Measurements from ENCODE around the gene USP6NL.
A peak's percentile ranks its signal among the peaks of the same experiment; 100 is the strongest.

USP6NL gene

DNA sequence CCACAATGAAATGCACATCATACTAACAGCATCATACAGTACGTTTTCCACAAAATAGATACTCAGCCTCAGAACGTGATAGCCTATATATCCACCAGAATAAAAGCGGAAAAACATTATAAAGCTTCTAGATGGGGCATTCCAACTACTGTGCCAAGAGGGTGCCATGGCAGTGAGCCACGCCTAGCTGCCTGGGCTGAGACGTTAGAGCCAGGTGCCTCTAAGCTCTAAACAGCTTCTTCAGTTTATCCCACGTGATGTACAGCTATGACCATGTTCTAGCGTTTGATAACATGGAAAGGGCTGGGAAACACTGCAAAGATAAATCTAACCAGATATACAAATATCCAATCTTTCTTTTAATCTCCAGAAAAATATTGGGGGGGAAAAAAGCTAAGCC, 17.8 kb downstream of the USP6NL start:
- DNase-seq (ENCODE audit: low spot score): no peak

DNA sequence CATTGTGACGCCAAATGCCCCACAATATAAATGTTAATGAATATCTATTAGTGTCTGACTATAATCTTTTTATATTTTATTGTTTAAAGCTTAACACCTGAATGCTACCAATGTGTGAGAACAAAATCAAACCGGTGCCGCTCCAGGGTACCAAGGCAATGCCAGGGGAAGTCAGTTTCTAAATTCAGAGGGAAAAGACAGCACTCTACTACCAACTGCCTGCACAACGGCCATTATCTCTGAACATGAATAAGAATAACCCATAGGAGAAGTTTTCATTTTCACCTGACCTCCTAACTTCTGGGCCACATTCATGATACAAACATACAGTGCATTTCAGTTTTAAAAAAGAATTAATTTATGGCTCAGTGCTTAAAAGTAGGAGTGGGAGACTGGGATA, 21.7 kb downstream of the USP6NL start:
- DNase-seq (ENCODE audit: low spot score): no peak

DNA sequence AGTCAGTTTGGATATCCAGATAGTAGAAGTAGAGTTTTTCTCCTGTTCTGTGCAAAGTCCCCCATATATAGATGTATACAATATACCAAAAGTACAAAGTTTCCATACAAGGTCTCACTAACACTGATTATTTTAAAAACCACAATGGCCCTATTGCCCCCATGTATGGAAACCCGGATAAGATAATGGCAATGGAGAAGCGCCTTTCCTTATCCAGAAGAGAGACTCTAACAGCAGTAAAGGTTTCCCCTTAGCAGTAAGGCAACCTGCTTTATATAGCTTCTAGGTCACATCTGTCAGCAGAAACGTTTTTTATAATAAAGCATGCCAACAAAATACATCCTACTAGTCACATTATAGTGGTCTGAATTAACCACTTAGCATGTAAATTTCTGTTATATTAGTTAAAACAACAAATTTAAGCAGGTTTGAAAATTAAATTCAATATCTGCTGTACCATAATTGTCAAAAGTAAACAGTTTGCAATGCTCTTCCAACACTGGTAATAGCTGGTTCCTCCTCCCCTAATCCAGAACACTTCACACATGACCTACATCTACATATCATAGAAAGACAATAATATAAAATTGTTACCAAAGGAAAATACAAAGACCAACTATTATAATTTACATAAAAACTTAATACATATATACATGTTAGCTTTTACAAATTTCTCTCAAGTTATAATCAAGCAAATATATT, 22.4 kb downstream of the USP6NL start:
- DNase-seq (ENCODE audit: low spot score): no peak

DNA sequence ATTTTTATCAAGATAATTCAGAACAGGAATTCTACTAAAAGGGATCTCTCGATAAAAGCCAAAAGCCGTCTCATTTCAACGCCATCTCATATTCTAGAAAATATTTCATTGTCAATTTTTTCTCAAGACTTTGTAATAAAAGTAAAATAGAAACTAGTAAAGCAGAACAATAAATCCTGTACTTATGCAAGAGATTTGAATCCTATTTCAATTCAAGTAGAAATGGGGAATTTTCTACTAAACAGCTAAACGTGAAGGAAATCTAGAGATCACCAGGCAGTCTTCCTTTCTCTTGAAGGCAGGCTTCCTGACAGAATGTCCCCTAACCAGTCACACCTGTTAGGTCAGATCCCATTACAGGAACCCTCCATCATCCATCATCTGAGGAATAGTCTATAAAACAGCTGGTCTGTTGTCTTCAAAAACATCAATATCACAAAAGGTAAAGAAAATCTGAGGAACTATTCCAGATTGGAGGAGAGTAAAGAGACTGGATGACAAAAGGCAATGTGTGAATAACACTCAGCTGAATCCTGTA, 23.7 kb downstream of the USP6NL start:
- DNase-seq (ENCODE audit: low spot score): no peak

DNA sequence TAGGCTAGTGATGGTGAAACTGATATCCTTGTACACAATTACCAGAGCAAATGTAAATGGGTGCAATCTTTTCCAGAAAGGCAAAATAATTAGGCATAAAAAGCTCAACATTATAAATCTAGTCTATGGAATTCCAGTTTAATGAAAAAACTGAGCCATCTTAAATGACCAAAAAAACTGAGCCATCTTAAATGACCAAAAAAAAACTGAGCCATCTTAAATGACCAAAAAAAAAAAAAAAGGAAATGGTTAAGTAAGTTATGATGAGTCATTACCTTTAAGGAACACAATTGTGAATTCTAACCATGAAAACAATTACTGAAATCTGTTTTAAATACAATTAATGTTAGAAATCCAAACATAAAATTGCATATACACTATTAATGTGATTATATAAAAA, 25.3 kb downstream of the USP6NL start:
- DNase-seq (ENCODE audit: low spot score): no peak

DNA sequence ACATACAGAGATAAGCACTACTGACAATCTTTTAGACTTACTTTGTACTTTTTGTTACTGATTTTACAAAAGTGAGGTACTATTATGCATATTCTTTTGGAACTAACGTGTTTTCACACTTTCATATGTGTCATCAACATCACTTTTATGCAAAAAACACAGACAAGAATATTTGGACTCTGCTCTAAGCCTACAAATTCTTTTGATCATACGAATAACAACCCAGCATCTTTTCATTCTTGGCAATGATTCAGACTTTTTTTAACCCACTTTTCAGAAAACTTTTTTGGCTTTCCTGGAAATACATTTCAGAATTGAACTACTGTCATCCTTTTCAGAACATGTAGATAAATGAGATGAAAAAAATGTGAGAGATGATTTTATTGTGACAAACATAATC, 30.2 kb downstream of the USP6NL start:
- DNase-seq (ENCODE audit: low spot score): no peak

DNA sequence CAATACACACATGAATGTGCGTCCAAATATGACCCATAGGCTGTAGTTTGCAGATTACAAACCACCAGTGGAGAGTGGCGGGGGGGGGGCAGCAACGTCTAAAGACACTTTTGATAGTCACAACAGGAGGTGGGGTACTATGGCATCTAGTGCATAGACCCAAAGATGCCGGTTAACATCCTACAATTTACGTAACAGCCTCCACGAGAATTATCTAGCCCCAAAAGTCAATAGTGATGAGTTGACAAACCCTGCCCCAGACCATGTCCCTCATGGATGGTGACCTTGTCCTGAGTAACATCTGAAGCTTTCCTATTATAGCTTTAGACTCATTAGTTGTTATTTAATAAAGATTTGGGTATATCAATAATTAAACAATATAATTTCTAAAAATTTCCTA, 31.6 kb downstream of the USP6NL start:
- no peak for DNase-seq (ENCODE audit: low spot score)

DNA sequence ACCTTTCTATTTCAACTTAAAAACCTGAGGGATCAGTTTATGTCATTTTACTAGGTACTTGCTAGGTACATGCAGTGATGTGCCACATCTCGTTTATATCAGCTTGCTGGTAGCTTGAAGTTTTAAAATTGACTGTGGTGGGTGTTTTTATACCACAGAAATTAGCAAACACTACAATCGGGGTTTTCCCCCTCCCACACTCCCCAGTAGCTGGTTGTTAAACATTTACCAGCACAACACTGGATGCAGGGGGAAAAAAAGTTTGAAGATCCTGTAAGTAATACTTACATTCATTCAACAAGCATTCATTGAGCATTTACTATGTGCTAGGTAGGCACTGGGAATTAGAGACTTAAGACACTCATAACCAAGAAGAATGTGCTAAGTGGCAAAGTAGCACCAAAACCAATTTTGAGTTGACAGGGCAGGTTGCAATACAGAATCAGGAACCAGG, 32.6 kb downstream of the USP6NL start:
- DNase-seq (ENCODE audit: low spot score): no peak

DNA sequence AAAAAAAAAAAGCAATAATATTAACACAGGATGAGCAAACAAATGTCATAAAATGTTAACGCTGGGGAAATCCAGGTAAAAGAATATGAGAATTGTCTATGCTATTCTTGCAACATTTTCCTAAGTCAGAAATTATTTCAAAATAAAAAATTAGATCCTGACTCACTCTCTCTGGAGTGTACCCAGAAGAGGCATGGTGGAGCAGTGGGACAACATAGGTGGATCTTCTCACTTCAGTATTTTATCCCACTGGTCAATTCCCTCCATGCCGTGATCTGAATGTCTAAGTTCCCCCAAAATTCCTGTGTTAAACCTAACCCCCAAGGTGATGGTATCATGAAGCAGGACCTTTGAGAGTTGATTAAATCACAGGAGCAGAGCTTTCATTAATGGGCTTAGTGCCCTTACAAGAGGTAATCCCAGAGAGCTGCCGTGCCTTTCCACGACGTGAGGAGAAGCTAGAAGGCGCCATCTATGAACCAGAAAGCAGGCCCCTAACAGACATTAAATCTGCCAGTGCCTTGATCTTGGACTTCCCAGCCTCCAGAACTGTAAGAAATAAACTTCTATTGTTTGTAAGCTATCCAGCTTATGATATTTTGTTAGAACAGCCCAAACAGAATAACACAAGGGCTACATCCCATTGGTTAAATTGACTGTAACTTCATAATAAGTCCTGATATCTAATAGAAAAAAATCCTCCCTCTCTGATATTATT, 35.2 kb downstream of the USP6NL start:
- no peak for DNase-seq (ENCODE audit: low spot score)

DNA sequence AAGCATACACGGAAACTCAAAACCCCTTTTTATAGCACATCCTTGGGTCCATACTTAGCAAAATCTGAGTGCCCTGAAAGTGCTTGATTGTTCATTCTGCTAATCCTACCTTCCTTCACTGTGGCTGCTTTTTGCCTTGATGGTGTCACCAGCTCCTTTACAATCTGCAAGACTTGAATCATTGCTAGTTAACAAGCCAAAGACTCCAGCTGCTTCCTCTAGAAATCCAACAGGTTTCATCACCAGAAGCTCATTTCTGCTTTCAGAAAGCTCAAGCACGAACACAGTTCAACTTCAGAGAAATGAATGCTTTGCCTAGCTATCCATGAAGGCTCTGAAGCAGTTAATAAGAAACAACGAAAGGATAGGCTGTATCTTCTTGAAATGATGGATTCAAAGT, 38.0 kb downstream of the USP6NL start:
- DNase-seq (ENCODE audit: low spot score): no peak

DNA sequence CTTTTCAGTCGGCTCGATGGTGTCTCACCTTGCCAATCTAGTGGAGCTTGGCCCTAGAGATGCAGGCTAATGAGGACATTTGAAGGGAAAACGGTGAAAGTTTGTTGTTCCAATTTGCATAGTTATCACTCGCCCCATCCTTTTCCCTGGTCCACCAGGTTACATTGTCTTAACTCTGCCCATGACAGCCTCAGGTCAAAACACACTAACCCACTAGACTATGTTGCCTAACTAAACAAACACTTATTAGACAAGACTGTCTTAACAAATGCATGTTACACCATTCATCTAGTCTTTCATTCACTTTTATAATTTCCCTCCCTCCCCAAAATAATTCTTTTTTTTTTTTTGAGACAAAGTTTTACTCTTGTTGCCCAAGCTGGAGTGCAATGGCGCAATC, 40.7 kb downstream of the USP6NL start:
- no peak for DNase-seq (ENCODE audit: low spot score)

DNA sequence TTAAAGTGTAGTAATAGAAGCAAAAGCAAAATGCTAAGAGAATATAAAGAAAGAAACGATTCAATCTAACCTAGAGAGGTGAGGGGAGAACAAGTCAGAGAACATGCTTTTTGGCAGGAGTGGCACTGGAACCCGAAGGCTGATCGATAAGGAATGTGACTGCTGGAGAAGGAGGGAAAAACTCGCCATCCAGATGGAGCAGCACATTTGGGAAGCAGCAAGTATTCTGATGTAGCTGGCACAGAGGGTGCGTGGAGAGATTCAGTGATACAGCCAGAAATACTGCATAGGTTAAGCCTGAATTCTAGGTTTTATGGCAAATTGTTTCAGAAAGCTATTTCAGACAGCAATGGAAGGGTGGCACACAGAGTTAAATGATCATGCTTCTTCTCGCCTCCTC, 42.0 kb downstream of the USP6NL start:
- no peak for DNase-seq (ENCODE audit: low spot score)

DNA sequence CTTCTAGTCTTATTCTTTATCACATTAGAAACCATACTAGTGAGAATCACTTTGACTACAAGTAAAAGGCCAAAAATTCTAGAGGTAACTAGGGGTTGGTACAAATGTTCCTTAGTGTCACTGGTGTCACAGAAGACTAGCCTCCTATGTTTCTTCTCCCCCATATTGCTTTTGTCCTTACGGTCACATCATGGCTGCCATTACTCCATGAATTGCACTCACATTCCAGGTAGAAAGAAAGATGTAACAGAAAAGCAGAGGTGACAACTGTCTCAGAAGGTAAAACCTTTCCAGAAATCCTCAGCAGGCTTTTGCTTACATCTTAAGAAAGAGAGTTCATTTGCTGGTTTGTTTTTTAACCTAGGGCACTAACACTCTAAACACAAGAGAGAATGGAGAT, 42.9 kb downstream of the USP6NL start:
- DNase-seq (ENCODE audit: low spot score): no peak

DNA sequence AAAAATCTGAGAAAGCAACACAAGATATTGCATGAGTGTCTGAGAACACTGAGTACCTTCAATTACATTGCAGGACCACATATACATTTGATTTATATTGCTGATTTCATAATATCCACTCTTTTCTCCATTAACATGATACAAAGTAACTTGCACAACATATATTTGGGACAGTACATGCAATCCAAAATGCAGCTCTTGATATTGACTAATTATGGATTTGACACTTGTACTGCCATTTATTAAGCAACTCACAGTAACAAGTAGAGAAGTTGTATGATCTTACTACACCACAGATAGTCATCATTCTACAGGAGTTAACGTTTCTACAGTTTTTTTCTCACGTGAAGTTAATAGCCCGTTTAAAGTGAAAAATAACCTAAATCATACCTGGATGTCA, 46.7 kb downstream of the USP6NL start:
- DNase-seq (ENCODE audit: low spot score): no peak

DNA sequence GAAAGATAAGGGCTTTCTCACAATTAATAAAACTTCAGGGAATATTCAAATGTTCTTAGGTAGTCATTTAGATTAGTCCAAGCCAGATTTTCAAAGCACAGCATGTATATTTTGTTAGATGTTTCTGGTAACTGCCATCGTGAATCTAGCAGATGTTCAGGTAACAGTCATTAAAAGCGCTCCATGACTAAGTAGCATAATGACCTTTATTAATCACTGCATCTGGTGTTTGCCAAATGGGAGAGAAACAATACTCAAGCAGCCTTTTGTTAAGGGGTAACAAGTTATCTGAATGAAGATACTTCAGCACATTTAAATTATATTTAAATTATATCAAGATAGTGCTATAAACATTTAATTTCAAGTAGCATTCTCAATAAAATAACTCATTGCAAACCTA, 47.5 kb downstream of the USP6NL start:
- no peak for DNase-seq (ENCODE audit: low spot score)

DNA sequence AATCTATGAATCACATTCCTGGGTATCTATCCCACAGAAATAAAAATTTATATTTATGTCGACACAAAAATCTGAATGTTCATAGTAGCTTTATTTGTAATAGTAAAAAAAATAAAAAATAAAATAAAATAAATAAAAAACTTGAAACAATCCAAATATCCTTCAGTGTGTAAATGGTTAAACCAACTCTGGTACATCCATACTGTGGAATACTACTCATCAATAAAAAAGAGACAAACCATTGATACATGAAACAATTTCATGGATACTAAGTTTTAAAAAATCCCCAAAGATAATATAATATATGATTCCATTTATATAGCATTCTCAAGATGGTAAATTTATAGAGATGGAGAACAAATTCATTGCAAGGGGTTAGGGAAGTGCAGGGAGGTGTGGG, 48.6 kb downstream of the USP6NL start:
- DNase-seq (ENCODE audit: low spot score): no peak

DNA sequence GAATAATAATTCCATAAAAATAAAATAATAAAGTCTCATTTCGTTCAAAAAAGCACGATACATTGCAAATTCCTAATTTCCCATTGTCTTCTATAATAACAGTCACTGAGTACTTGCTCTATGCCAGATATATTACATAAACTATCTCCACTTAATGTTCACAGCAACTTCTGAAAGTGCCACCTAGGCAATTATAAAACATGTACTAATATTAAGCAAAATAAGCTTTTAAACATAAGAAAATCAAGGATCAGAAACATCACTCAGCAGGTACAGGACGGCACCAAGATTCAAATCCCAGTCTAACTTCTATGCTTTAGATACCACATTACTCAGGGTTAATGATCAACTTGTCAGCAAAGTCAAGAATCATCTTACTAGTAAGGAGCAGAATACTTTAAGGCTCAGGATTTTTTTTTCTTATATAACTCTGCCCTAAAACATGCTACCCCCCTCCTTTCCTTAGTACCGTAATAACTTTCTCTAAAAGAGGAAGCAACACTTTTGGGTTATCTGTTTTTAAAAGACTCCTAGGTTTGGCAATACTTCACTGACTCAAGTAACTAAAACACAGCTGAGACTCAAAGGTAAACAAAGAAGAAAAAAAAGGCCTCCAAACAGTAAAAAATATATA, 51.3 kb downstream of the USP6NL start:
- DNase-seq (ENCODE audit: low spot score): no peak

DNA sequence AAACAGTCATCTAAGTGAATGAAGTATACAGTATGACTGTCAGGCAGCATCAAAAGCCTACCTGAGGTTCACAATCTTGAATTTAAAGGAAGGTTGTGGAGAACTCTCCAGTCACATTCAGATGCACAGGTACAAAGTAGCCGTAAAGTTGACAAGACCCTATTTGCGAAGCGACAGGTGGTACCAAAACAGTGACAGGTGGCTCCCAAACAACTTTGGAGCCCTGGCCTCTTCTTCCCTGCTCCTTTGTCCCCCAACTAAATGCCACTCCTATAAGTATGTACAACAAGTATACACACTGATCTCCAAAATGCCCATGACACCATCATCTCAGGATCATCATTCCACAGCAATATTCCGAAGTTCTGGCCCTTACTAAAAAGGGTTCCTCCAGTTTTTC, 53.5 kb downstream of the USP6NL start:
- DNase-seq (ENCODE audit: low spot score): no peak

DNA sequence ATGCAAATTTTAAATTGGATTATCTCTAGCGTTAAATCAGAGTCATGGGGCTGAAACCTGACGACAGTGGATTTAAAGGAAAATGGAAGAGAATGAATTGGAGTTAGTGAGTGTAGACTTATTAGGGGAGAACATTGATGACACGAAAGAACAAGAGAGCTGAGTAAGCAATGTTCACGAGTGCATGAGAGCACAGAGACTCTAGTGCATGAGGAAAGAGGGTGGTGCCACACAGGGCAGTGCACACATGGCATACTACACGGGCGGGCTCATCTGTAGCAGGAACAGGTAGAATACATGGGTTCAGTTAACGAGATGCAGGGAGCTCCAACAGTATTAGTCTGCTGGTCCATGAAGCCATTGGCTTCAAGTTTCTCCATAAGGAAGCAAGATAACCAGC, 53.9 kb downstream of the USP6NL start:
- DNase-seq (ENCODE audit: low spot score): no peak

DNA sequence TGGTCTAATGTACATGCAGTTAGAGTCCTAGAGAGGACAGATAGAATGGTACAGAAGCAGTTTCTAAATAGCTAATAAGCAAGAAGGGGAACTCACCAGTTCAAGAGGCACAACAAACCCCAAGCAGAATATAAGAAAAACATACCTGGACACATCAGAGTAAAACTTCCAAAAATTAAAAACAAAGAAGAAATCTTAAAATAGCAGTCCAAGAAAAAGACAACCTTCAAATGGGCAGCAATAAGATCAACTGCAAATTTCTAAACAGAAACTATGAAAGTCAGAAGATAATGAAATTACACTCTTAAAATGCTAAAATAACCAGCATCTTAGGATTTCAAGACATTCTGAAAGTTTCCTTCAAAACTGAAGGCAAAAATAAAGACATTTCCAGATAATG, 55.9 kb downstream of the USP6NL start:
- no peak for DNase-seq (ENCODE audit: low spot score)

DNA sequence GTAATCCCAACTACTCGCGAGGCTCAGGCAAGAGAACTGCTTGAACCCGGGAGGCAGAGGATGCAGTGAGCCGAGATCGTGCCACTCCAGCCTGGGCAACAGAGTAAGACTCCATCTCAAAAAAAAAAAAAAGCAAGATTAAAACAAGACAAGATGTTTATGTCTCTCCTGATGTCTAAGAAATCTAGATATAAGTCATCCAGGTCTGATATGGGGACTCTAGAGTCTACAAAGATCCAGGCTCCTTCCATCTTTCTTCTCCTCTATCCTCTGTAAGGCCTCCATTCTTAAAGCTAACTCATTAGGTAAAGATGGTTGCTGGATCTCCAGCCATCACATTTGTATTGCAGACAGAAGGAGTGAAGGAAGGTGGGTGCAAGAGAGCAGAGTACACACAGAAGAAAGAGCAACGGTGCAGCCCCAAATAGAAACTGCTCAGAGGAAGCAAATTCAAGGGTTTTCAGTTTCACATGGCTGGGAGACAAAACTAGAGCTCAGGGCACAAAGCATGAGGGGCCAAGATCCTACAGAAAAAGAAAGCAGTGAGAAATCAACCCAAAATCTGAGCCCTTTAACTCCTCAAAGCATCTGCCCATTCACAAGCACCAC, 57.6 kb downstream of the USP6NL start:
- no peak for DNase-seq (ENCODE audit: low spot score)

DNA sequence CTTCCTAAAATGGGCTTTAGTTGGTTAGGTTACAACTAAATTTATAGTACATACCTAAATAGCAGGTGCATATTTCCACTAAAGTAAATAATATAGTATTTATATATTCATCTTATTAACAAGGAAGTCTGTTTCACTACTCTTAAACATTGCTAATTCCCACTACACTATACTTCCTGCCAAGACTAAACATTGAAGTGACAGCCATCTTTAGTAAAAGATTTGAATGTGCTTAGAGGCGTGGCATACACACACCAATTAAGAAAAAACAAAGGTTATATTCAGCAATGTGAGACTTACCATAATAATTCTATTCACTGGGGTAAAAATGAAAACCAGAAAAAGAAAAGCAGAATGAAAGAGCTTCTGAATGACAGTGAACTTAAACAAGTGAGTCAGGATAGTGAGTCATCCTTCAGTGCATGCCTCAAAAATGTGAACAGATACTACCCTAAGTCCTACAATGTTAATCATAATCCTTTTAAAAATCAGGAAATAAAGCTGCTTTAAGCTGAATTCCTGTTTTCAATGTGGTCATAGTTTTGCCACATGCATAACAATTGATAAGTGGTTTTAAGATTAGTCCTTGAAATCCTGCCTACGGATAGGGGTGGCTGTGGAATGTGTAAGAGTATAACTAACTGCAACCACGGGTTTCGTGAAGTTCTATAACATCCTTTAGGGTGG, 59.4 kb downstream of the USP6NL start:
- peak; percentile 39 for DNase-seq (ENCODE audit: low spot score)

Data from AG08396 (cell line).